ENCODE data around the gene ASIC1.

DNA sequence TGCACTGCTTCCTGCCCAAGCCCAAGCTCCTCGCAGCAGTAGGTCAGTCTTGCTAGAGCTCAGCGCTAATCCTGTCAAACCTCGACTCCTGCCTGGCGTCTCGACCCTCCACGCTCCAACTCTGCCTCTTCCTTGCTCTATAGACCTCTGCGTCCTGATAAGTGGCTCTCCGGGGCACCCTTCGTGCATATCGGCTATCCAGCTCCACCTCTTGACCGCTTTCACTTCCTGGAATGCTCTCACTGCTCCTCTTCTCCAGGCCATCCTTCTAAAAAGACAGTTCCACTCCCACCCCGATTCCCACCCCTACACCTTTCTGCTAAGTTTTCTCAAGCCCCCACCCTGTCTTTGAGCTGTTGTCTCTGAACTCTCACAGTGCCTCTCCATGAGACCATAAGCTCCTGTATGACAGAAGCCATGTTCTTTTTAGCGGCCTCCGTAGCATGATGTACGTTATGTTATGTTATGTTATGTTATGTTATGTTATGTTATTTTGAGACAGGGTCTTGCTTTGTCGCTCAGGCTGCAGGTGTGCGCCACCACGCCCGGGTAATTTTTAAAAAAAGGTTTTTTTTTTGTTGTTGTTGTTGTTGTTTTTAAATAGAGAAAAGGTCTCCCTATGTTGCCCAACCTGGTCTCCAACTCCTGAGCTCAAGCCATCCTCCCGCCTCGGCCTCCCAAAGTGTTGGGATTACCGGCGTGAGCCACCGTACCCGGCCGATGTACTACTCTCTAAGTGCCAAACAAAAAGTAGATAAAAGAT lies 55.2 kb downstream of the ASIC1 start:
- no peak for TF ChIP-seq POLR2A (IDR thresholded peaks at IDR 0.05)
- TF ChIP-seq, protein P1, sequence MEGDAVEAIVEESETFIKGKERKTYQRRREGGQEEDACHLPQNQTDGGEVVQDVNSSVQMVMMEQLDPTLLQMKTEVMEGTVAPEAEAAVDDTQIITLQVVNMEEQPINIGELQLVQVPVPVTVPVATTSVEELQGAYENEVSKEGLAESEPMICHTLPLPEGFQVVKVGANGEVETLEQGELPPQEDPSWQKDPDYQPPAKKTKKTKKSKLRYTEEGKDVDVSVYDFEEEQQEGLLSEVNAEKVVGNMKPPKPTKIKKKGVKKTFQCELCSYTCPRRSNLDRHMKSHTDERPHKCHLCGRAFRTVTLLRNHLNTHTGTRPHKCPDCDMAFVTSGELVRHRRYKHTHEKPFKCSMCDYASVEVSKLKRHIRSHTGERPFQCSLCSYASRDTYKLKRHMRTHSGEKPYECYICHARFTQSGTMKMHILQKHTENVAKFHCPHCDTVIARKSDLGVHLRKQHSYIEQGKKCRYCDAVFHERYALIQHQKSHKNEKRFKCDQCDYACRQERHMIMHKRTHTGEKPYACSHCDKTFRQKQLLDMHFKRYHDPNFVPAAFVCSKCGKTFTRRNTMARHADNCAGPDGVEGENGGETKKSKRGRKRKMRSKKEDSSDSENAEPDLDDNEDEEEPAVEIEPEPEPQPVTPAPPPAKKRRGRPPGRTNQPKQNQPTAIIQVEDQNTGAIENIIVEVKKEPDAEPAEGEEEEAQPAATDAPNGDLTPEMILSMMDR (IDR thresholded peaks at IDR 0.05): no peak
